HL-60 (cell line): ENCODE data around the gene HOXC13.

Experiments used
- DNase-seq, 2 experiments: peaks; one replicate each; pipeline ENCODE4 v3.0.0-alpha.2; 2010 to 2020; ENCODE audit warnings: low read depth in 1 of 2, low spot score in 1 of 2
- H3K27ac ChIP-seq: fragments of 250-450 bp; sonication (Bioruptor Pico); replicated peaks from 2 replicates; pipeline ENCODE4 v1.5.1; 2020; ENCODE audit warnings: mild to moderate bottlenecking, moderate library complexity
- H3K27me3 ChIP-seq: fragments of 250-450 bp; sonication (Bioruptor Pico); 2 replicates; pipeline ENCODE4 v1.5.1; 2021; ENCODE audit warnings: mild to moderate bottlenecking, moderate library complexity; ENCODE audit not compliant: insufficient read depth, poor library complexity, severe bottlenecking
- H3K4me3 ChIP-seq: replicated peaks from 2 replicates; pipeline ENCODE4 v1.5.1; 2011; ENCODE audit warnings: mild to moderate bottlenecking, control low read depth, low read length; ENCODE audit not compliant: insufficient read depth
- CTCF ChIP-seq: IDR thresholded peaks from one replicate; pipeline ENCODE4 v1.5.1; 2011; ENCODE audit warnings: low read length, control low read depth, inconsistent platforms; ENCODE audit not compliant: insufficient read depth
- GABPA ChIP-seq: IDR thresholded peaks from 2 replicates; pipeline ENCODE4 v1.6.1; 2012; ENCODE audit warnings: low read depth
- POLR2AphosphoS5 ChIP-seq: IDR thresholded peaks from 2 replicates; pipeline ENCODE4 v1.6.1; 2012; ENCODE audit warnings: low read depth
- REST ChIP-seq: IDR thresholded peaks from 2 replicates; pipeline ENCODE4 v1.6.1; 2012; ENCODE audit warnings: low read depth; ENCODE audit not compliant: insufficient replicate concordance
- SPI1 ChIP-seq: IDR thresholded peaks from 2 replicates; pipeline ENCODE4 v1.6.1; 2012; ENCODE audit warnings: low read depth, mild to moderate bottlenecking, borderline replicate concordance

Gene HOXC13

GRCh38 chr12:53985994-53986685, 47.5 kb downstream of the HOXC13 start:
- TF ChIP-seq CTCF: no peak
- TF ChIP-seq SPI1: no peak
- no peak for TF ChIP-seq POLR2AphosphoS5
- no peak for TF ChIP-seq GABPA
- TF ChIP-seq REST: no peak
- peak in 1 of 2 experiments; percentile 44 for DNase-seq
- H3K27ac ChIP-seq: no peak overlapping the region
- H3K27me3 ChIP-seq: peaks cover 48% of the 10 kb centered on the region
- H3K4me3 ChIP-seq: no peak overlapping the region

- H3K4me3 ChIP-seq: no peak overlapping the region
- no peak overlapping the region for H3K27ac ChIP-seq
- no peak for DNase-seq
- peaks cover 48% of the 10 kb centered on the region for H3K27me3 ChIP-seq
- TF ChIP-seq CTCF (no peak), POLR2AphosphoS5 (no peak), GABPA (no peak), SPI1 (no peak)
Observed at GRCh38 chr12:53986686-53987483, 48.3 kb downstream of the HOXC13 start.

- no peak overlapping the region for H3K27ac ChIP-seq
- no peak overlapping the region for H3K4me3 ChIP-seq
- TF ChIP-seq POLR2AphosphoS5: no peak
- no peak for TF ChIP-seq SPI1
- TF ChIP-seq GABPA: no peak
- TF ChIP-seq CTCF: no peak
- no peak for TF ChIP-seq REST
- H3K27me3 ChIP-seq: peaks cover 52% of the 10 kb centered on the region
- DNase-seq: no peak
Observed at GRCh38 chr12:53987787-53988230, 49.2 kb downstream of the HOXC13 start.
